IPS-18c (cell line): ENCODE results near the gene EXOC3L1.

Experiments
- H3K4me3 ChIP-seq: 2 replicates; pipeline ENCODE4 v1.7.0; 2013; ENCODE audit warnings: low read depth, mild to moderate bottlenecking, low read length, moderate library complexity; ENCODE audit not compliant: insufficient read depth
- H3K9me3 ChIP-seq: one replicate; pipeline ENCODE4 v1.6.1; 2013; ENCODE audit warnings: mild to moderate bottlenecking, low read length, moderate library complexity; ENCODE audit not compliant: control insufficient read depth, insufficient read depth

EXOC3L1 gene

GRCh38 chr16:67226295-67226803 lies 36.4 kb upstream of the EXOC3L1 start:
- H3K4me3 ChIP-seq, result peak overlapping the region; percentile 89

GRCh38 chr16:67223992-67224391 lies 34.1 kb upstream of the EXOC3L1 start:
- Histone ChIP-seq H3K4me3 (no peak overlapping the region), H3K9me3 (no peaks in the 10 kb centered on the region)

More at GRCh38 chr16:67226295-67226803, 36.4 kb upstream of the EXOC3L1 start:
- no peaks in the 10 kb centered on the region for H3K9me3 ChIP-seq

GRCh38 chr16:67216612-67217490 lies 26.9 kb upstream of the EXOC3L1 start:
- Histone ChIP-seq H3K4me3 (no peak overlapping the region), H3K9me3 (no peaks in the 10 kb centered on the region)

GRCh38 chr16:67215706-67216105 lies 25.8 kb upstream of the EXOC3L1 start:
- no peak overlapping the region for H3K4me3 ChIP-seq
- H3K9me3 ChIP-seq, result no peaks in the 10 kb centered on the region

- Histone ChIP-seq H3K9me3 (no peaks in the 10 kb centered on the region), H3K4me3 (no peak overlapping the region)
Observed at GRCh38 chr16:67213197-67214019, 23.5 kb upstream of the EXOC3L1 start.

GRCh38 chr16:67212766-67213165 lies 22.8 kb upstream of the EXOC3L1 start:
- H3K9me3 ChIP-seq, result no peaks in the 10 kb centered on the region
- no peak overlapping the region for H3K4me3 ChIP-seq

- Histone ChIP-seq H3K9me3 (no peaks in the 10 kb centered on the region), H3K4me3 (no peak overlapping the region)
Observed at GRCh38 chr16:67211674-67212073, 21.7 kb upstream of the EXOC3L1 start.

GRCh38 chr16:67210069-67210937 lies 20.4 kb upstream of the EXOC3L1 start:
- Histone ChIP-seq H3K9me3 (no peaks in the 10 kb centered on the region), H3K4me3 (no peak overlapping the region)

GRCh38 chr16:67209565-67209964 lies 19.6 kb upstream of the EXOC3L1 start:
- no peak overlapping the region for H3K4me3 ChIP-seq
- no peaks in the 10 kb centered on the region for H3K9me3 ChIP-seq

GRCh38 chr16:67208154-67208896 lies 18.4 kb upstream of the EXOC3L1 start:
- Histone ChIP-seq H3K9me3 (no peaks in the 10 kb centered on the region), H3K4me3 (no peak overlapping the region)

- Histone ChIP-seq H3K4me3 (no peak overlapping the region), H3K9me3 (no peaks in the 10 kb centered on the region)
Observed at GRCh38 chr16:67207249-67208091, 17.5 kb upstream of the EXOC3L1 start.

- Histone ChIP-seq H3K4me3 (no peak overlapping the region), H3K9me3 (peaks cover under 1% of the 10 kb centered on the region)
Observed at GRCh38 chr16:67206838-67207248, 16.9 kb upstream of the EXOC3L1 start.

GRCh38 chr16:67206129-67206837 lies 16.3 kb upstream of the EXOC3L1 start:
- Histone ChIP-seq H3K9me3 (peaks cover 2% of the 10 kb centered on the region), H3K4me3 (no peak overlapping the region)

GRCh38 chr16:67204076-67204475 lies 14.1 kb upstream of the EXOC3L1 start:
- H3K4me3 ChIP-seq, result no peak overlapping the region
- peaks cover 2% of the 10 kb centered on the region for H3K9me3 ChIP-seq

- Histone ChIP-seq H3K4me3 (no peak overlapping the region), H3K9me3 (peaks cover 2% of the 10 kb centered on the region)
Observed at GRCh38 chr16:67202956-67203493, 13.1 kb upstream of the EXOC3L1 start.
